GM19035 (cell line): ENCODE data around the gene ZNF500.

Experiments used
- ATAC-seq: cut with Tn5 transposase; IDR thresholded peaks from one replicate; pipeline ENCODE4 v1.9.1; 2021; ENCODE audit not compliant: unreplicated experiment

ZNF500 gene

DNA sequence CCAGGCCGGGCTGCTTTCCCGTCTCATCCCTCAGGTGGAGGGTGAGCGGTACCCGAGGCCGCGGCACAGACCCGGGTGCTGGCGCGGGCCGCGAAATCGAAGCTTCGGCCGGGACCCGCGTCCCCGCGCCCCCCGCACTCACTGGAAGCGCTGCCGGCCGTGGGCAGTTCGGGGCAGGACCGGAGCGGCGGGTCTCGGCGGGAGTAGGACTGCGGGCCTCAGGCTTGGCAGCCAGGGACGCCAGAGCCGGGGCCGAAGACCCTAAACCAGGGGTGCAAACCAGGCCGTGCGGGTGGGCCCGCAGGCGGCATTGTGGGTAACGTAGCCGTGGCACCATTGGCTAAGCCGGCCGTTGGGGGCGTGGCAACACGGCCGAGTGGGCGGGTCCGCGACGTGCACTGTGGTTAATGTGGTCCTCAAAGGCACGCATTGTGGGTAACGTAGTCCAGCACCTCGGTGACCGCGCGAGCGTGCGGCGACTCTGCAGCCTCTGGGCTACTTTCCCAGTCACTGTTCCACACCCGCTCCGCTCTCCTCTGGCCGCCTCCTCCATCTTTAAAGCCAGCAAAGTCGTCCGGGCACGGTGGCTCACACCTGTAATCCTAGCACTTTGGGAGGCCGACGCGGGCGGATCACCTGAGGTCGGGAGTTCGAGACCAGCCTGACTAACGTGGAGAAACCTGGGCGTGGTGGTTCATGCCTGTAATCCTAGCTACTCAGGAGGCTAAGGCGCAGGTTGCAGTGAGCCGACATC lies at the start of gene ZNF500:
TSS of gene ZNF500 (minus strand) at position 288 of the 754 bp plus-strand sequence. CDS start 1,184 bp downstream, outside the sequence.
- ATAC-seq, result peak; percentile 85

DNA sequence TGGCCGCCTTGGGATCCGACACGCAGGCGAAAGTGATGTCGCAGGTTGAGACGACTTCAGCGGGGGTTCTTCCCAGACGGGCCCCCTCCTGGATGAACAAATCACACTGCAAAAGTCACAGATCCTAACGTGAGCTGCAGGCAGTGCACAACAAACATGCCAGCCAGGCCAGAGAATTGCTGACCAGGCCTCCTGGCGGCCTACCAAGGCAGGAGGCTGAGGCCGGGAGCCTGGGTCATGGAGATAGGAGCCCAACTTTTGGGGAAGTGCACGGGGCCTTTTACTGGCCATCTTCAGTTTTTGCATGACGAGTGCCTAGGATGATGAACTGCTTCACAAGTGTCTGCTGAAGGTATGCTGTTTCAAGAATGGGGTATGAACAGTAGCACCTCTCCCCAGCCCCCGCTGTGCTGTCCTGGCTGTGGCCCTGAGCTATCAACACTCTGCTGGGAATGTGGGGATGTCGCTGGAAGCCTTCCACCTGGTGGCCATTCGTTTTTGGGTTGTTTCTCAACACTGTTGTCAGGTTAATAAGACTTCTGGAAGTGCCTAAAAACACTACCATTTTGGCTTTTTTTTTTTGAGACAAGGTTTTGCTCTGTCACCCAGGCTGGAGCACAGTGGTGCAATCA lies 47.7 kb upstream of the ZNF500 start:
- no peak for ATAC-seq

DNA sequence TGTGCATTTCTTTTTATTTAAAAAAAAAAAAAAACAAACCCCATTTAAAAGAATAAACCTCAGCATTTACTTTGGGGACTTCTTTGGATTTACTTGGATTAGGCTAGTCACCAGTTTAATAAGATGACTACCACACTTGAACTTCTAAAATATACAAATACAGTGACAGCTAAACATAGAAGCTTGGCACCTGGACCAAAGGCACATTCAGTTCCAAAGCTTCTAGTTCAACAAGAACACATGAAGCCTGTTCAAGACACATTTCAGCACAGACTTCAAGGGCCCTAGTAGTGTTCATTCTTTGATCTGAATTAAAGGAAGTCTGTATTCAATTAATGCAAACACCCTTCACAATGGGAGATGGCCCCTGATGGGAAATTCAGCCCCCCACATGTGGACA lies 47.1 kb upstream of the ZNF500 start:
- ATAC-seq, result no peak

DNA sequence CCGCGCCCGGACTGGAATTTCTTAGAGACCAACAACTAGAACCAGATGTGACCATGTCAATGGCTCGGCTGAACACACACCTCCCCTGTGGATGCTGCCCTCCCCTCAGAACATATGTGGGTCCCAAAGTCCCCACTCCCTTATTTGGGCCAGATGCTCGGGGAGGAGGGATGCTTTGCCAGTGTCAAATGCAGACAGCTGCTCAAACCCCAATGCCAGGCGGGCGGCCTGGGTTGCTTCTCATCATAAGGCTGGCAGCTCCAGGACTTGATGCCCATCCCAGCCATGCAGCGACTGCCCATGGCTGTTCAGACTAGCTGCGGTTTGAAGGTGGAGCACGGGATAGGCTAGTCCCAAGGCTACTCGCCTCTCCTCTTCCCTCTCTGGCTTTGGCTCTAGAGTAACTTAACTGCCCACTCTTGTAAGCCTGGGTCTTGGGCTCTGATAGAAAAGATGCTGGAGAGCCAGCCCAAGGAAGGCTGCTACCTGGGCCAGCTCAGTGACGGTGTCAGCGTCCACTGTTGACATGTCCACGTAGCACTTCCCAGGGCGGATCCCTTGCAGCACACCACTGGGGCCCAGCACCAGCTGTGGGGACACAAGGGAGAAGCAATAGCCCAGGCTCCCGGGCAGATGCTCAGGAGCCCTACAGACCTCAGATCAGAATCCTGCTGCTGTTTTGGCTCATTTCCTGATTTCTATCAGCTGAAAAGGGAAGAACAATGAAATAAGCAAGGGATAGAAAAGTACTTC lies 46.5 kb upstream of the ZNF500 start:
- no peak for ATAC-seq

DNA sequence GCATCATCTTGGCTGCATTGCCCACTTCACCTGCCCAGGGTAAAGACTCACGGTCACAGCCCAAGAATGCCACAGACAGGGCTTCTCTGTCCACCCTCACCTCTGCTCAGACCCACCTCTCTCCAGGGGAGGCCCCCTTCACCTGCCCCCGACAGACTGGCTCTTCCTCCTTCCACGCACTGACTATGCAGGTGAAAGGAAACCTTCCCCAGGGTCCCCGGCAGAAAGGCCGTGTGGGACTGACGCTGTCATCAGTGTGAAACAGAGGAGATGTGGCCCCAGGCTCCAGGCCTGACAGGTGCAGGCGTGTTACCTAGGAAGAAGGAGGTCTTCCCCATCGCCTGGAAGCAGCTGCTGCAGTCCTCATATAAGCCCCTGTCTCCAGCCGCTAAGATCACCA lies 44.8 kb upstream of the ZNF500 start:
- no peak for ATAC-seq

DNA sequence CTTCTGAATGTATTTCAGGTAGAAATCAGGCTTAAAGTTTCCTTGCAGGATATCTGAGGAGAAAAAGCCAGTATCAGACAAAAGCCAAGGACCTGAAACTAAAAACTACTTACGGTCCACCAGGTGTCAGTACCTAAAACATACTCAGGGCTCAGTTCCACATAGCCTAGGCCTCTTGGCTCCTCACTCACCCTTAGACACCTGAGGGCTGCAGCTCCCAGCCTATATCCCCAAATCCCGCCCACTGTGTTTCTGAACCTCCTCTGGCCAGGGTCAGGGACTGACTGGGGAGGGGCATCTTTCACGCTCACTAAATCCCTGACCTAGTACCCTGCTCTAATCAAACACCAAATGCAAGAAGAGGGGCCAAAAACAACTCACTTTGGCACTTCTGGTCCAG lies 44.3 kb upstream of the ZNF500 start:
- no peak for ATAC-seq

DNA sequence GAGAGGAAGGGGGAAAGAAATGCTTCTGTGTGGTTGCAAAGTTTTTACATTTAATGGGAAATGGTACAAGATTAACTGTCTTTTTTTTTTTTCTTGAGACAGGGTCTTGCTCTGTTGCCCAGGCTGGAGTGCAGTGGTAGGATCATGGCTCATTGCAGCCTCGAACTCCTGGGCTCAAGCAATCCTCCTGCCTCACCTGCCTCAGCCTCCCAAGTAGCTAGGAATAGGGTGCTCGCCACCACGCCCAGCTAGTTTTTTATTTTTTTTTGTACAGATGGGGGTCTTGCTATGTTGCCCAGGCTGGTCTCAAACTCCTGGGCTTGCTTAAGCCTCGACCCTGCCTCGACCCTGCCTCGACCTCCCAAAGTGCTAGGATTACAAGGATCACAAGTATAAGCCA lies 39.3 kb upstream of the ZNF500 start:
- ATAC-seq, result no peak

DNA sequence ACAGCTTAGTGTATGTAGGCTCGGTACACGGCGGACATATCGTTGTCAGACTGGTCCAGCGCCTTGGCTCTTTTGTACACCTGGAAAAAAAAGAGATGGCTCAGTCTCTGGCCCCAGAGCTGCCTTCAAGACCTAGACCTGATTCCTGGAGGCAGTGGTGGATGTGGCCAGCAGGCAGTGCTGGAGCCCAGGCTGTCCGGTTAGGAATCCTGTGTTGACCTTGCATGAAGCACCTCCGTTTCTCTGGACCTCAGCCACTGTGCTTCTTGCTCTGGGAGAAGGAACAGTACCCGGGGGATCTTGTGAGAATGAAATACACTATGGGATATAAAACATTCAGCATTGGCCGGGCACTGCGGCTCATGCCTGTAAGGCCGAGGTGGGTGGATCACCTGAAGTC lies 38.3 kb upstream of the ZNF500 start:
- no peak for ATAC-seq

DNA sequence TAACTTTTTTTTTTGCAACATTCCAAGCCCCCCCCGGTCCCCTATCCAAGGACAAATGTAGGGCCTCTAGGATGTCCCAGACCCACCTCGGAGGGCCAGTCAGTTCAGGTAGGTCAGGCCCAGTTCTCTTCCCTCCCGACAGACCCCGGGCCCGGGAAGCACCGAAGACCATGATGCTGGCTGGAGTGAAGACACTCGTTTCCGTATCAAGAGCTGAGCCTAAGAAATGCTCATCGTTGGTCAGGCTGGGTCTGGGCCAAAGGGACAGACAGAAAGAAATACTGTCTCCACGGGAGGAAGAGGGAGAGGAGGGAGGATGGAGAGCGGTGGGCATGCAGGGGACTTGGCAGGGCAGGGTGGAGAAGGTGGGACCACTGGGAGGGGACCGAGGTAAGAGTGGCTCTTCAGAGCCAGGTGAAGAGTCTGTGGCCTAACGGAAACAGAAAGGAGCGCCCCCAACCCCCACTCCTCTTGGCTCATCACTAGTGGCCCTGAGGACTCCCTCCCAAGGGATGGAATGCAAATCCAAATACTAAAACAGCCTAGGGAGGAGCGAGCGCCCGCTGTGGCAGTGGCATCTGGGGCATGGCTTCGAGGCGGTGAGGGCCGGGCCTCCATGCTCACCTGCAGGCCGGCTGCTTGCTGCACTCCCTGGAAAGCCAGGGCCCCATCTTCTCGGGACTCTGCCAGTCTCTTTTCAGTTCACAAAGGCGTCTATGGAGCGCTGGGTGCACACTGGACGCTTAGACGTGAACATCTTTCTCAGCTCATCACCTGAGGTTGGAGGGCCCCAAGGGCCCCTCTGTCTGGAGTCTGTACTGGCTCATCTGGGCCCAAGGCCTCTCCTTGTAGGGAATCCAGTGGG lies 37.2 kb upstream of the ZNF500 start:
- ATAC-seq, result no peak

DNA sequence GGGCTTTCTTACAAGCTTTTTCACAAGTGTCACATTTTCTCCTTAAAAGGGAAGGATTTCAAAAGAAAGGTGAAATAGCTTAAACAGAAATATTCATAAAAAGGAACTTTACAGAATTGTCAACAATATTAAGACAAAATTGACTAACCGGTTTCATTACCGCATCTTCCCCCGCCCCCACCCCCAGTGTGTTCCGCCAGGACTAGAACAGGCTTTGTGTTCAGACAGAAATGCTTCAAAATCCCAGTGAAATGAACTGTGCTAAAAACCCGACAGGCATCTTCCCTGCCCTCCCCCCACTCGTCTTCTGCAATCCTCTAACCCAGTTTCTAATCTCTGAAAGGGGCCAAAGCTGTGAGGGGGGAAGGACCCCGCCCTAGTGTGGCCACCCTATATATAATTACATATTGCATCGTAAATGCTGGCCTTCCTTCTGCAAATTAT lies 36.5 kb upstream of the ZNF500 start:
- no peak for ATAC-seq

DNA sequence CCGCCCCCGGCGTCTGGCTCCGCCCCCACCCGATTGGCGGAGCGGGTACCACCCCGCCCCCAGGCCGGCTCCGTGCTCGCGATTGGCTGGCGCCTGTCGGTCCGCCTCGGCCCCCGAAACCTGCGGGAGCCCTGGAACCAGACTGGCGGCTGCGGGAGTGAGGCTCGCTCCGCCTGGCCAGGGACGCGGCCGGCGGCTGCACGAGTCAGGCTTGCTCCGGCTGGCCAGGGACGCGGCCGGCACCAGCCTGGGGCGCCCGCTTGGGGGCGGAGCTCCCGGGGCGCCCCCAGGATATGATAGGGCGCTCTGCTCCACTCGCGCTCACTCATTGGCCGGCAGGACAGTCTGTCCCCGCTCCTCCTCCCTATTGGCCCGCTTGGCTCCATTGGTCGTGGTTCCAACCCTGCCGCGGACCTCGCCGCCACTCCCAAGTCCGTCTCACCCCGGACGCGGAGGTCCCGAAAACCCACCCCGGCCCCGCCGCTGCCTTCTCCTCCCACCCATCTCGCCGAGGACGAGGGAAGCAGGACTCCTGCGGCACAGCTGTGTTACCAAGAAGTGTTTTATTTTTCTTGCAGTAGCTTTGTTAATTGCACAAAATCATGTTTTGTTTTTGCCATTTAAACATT lies 35.8 kb upstream of the ZNF500 start:
- ATAC-seq, result peak; percentile 93

DNA sequence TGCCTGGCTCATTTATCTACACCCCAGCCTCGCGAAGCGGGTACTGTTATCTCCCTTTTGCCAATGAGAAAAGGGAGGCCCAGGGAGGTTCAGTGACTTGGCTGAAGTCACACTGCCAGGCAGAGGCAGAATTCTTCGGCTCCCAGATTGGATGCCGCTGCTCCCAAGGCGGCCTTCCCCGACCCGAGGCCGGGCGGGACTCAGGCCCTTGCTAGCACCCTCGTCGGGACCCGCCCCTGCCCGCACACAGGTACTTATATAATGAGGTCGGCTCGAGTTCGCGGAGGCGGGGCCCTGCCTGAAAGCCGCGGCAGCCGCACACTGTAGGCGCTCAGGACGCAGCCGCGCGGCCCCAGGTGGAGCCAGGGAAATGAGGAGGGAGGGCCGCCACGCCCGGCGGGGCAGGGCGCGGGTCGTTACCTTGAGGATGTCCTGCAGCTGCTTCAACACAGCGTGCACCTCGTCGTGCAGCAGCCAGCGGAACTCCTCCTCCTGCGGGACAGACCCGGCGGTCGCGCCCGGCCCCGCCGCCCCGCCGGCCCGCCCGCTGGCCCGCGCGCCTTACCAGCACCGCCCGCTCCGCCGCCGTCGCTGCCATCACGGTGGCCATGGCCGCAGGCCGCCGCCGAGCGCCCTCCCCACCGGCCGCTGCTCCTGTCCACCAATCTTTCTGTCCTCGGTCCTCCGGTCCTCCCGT lies 35.1 kb upstream of the ZNF500 start, which contains the start of gene ROGDI:
TSS of gene ROGDI (minus strand) at position 672 of the 697 bp plus-strand sequence. CDS start at position 610, 62 bp downstream.
- ATAC-seq, result peak; percentile 53

DNA sequence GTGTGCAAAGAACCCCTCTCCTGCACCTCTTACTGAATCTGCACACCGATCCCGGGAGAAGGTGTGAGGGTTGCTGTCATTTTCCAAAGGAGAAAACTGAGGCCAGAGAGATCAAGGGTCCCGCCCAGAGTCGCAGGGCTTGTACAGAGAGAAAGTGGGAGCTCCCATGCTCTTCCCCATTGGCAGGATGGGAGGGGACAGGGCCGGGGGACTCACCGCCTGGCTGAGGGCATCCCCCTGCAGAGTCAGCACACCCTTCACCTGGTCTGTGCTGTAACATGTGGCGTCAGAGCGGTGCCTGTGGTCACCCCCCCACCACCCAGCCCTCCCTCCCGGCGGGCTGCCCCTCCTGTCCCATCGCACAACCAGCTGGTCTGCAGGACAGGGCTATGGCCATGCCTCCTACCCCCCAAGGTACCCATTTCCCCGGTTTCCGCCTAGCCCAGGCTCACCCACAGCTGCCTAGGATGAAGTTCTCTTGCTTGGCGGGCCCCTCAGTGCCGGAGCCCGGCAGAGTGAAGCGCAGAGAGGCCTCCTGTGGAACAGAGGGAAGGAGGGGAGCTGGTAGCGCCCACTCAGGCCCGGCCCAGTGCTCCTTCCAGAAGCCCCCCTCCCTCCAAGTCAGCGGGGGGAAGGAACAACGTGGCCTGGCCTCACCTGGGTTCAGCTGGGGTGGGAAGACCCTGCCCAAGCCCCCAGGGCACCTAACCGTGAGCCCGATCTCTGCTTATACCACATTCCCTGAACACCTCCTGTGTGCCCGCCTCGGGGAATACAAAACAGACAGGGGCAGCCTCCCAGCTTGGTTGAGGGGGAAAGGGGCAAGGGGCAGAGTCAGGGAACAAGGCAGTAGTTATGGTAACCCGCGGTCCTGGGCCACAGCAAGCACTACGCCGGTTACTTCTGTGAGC lies 34.3 kb upstream of the ZNF500 start:
- no peak for ATAC-seq

DNA sequence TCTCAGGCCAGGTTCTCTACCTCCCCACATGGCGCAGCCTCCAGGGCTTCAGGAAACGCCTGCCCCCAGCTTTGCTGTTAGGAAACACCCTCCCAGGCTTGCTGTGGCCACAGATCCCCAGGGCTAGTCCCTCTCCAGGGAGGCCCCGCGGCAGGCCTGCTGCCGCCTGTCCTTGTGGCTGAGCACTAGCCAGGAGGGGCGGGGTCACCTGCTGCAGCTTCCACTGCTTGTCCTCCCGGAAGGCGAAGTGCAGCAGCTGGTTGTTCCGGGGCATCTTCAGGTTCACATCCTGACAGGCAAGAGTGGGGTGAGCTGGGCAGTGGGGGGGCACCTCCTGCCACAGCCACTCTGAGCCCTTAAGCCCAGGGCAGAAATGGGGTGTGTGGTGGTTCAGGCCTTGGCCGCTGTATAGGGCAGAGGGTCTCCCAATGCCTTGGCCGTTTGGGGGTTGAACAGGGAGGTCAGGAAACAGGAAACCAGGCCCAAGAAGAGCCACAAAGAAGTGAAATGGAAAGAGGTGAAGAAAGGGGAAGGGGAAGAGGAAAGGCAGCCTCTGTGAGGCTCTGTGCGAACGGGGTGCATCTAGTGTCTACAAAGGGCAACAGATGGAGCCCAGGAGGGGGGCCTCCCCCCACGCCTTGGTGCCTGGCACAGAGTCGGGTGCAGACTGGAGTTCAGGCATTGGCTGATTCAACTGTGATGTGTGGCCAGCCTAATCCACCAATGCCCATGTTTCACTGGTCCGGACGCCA lies 33.5 kb upstream of the ZNF500 start:
- no peak for ATAC-seq

DNA sequence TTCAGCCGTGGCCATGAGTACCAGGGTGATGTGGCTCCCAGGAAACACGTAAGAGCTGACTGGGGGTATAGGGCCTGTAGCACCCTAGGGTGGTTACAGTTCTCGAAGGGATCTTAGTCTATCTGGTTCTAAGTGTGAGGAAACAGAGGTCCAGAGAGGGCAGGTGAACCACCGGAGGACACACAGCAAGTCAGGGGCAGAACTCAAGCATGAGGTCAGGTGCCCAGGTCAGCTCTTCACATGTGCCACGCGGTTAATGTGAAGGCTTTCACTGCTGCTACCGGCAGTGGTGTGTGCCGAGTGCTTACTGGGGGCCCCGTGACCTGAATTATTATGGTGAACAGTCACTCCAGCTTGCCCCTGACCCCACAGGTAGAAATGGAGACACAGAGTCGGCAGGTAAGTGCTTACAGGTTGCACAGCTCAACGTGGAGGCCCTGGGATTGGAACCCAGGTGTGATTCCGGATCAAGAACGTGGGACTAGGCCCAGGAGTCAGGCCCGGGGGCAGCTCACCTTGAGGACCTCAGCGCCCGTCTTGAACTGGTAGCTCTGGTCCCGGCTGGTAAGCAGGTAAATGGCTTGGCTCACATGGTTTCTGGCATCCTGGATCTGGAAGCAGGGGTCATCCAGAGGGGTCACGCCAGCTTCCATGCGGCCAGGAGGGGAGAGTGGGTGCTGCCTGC lies 32.4 kb upstream of the ZNF500 start:
- no peak for ATAC-seq

DNA sequence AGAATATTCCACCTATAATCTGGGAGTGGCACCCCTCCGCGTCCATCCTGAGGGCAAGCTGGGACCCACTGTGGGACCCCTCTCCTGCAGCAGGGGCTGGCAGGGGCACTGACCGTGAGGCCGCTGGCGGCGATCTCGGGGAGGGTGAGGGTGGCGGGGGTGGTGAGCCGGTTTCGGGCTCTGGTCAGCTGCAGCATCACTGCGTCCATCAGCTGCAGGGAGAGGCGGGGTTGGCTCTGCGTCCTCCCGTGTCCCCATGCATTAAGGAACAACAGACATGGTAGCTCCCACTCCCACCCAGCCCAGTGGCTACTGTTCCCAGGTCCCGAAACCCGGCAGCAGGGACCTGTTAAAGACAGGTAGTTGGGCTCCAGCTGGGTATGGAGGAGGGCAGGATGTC lies 31.5 kb upstream of the ZNF500 start:
- ATAC-seq, result no peak

DNA sequence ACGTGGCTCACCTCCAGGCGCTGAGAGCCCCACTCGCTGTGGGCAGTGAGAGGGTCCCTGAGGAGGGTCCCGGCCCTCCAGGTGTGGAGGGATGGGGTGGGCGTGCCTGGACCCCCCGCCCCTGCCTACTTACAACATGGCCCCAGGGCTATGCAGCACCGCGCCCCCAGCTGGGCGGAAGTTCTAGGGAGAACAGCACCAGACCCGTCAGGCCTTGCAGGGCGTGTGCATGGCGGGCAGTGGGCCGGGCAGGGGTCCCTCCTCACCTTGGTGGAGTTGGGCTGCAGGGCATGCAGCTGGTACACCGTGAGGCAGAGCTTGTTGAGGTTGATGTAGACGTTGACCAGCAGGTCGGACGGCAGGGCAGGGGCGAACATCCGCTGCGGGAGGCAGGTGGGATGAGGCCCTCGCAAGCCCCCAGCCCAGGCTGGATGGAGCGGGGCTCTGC lies 30.9 kb upstream of the ZNF500 start:
- ATAC-seq, result no peak
